ENCODE results near the gene TPD52L3.

DNA sequence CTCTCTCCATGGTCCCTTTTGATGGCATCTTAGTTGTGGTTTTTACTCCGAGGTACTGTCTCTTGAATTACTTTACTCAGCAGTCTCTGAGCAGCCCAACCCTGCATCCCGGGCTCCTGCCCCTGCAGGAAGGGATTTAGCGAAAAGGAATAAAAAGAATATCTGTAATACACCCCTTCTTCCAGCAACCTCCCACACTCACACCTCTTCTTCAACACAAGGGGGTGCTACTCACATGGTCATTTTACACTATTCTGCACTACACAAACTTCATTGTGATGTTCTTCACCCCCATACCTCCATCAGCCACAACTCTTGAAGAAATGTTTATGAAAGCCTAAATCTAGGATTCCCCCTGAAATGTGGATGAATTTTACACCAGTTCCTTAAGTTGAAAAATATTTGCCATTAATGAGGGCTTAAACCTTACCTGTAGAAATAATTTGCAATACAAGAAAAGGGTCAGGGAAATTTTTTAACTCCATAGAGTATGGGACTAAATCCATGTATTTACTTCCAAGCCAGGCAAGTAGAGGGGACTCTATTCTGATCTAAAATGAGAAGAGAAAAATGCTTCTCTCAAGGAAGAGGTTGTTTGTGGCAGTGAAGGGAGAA lies 26.0 kb downstream of the TPD52L3 start:
- no peak for TF ChIP-seq POLR2A (IDR thresholded peaks at IDR 0.05)
- TF ChIP-seq, protein P1, sequence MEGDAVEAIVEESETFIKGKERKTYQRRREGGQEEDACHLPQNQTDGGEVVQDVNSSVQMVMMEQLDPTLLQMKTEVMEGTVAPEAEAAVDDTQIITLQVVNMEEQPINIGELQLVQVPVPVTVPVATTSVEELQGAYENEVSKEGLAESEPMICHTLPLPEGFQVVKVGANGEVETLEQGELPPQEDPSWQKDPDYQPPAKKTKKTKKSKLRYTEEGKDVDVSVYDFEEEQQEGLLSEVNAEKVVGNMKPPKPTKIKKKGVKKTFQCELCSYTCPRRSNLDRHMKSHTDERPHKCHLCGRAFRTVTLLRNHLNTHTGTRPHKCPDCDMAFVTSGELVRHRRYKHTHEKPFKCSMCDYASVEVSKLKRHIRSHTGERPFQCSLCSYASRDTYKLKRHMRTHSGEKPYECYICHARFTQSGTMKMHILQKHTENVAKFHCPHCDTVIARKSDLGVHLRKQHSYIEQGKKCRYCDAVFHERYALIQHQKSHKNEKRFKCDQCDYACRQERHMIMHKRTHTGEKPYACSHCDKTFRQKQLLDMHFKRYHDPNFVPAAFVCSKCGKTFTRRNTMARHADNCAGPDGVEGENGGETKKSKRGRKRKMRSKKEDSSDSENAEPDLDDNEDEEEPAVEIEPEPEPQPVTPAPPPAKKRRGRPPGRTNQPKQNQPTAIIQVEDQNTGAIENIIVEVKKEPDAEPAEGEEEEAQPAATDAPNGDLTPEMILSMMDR (IDR thresholded peaks at IDR 0.05) = peak; percentile 63 to 75 (median 67)

Measured in uterus (tissue), 2 donors.